ENCODE data around the gene KLLN.

The KLLN gene

DNA sequence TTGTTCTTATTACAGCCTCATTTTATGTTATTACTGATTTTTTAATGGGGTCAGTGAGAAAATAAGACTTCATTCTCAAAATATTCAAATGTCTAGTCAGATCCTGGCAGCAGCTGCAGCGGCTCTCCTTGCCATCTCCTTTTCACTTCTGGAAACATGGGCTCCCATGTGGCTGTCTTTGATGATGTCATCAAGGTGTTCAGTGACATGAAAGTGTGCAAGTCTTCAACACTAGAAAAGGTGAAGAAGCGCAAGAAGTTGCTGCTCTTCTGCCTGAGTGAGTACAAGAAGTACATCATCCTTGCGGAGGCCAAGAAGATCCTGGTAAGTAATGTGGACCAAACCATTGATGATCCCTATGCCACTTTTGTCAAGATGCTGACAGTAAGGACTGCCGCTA is 19.6 kb downstream of the KLLN start:
- Histone ChIP-seq H3K27ac (ENCODE audit: low read length) (no peak overlapping the region), H3K9me2 (replicated peaks; ENCODE audit: insufficient read depth, low read length) (no peaks in the 10 kb centered on the region), H3K4me2 (ENCODE audit: low read depth, low read length) (no peak overlapping the region), H4K20me1 (ENCODE audit: insufficient read depth, low read length) (no peaks in the 10 kb centered on the region), H3K36me3 (replicated peaks; ENCODE audit: insufficient read depth, low read length) (no peaks in the 10 kb centered on the region), H3K4me1 (ENCODE audit: low read length) (peaks cover 4% of the 10 kb centered on the region), H3K27me3 (replicated peaks; ENCODE audit: insufficient read depth, low read length) (no peaks in the 10 kb centered on the region), H3K9ac (ENCODE audit: low read length) (no peak overlapping the region), H3F3A (ENCODE audit: insufficient read depth, low read length) (no peaks in the 10 kb centered on the region), H3K4me3 (ENCODE audit: low read length) (no peak overlapping the region), H3K9me3 (replicated peaks; ENCODE audit: insufficient read depth, low read length) (no peaks in the 10 kb centered on the region), H2AFZ (ENCODE audit: low read length) (no peak overlapping the region), H3K79me2 (ENCODE audit: low read length) (no peaks in the 10 kb centered on the region)
- TF ChIP-seq EZH2phosphoT487 (IDR thresholded peaks at IDR 0.05; ENCODE audit: low read length) (no peak), EZH2 (optimal IDR thresholded peaks at IDR 0.05; ENCODE audit: low read depth, low read length) (no peak)
- TF ChIP-seq, protein P1, sequence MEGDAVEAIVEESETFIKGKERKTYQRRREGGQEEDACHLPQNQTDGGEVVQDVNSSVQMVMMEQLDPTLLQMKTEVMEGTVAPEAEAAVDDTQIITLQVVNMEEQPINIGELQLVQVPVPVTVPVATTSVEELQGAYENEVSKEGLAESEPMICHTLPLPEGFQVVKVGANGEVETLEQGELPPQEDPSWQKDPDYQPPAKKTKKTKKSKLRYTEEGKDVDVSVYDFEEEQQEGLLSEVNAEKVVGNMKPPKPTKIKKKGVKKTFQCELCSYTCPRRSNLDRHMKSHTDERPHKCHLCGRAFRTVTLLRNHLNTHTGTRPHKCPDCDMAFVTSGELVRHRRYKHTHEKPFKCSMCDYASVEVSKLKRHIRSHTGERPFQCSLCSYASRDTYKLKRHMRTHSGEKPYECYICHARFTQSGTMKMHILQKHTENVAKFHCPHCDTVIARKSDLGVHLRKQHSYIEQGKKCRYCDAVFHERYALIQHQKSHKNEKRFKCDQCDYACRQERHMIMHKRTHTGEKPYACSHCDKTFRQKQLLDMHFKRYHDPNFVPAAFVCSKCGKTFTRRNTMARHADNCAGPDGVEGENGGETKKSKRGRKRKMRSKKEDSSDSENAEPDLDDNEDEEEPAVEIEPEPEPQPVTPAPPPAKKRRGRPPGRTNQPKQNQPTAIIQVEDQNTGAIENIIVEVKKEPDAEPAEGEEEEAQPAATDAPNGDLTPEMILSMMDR (IDR thresholded peaks at IDR 0.05; ENCODE audit: low read length), result no peak
- no peak for DNase-seq

DNA sequence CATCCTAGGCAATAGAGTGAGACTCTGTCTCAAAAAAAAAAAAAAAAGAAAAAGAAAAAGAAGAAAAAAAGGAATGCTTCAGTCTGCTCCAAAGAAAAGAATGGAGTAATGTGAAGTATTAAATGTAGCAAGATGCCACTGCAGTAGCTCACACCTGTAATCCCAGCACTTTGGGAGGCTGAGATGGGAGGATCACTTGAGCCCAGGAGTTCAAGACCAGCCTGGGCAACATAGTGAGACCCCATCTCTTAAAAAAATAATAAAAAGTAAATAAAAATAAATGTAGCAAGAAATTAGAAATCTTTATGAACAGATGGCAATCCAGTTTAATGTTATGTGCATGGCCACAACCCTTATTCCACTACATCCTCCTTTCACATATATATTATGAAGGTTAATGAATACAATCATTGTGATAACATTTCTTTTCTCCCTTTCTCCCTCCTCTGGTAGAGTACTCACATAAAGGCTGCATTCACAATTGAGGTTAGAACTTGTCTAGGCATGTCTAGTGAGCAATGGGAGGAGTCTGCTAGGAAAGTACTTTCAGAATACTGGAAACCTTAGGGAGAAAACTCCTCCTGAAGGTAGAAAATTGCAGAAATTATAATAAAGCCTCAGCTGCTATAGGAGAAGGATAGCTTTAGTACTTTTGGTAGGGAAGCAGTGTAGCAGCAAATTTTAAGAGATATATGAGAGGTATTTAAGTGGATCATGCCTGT is 20.4 kb downstream of the KLLN start:
- Histone ChIP-seq H3K27me3 (replicated peaks; ENCODE audit: insufficient read depth, low read length) (no peaks in the 10 kb centered on the region), H2AFZ (ENCODE audit: low read length) (no peak overlapping the region), H3K4me3 (ENCODE audit: low read length) (no peak overlapping the region), H3F3A (ENCODE audit: insufficient read depth, low read length) (no peaks in the 10 kb centered on the region), H3K4me2 (ENCODE audit: low read depth, low read length) (no peak overlapping the region), H3K9me3 (replicated peaks; ENCODE audit: insufficient read depth, low read length) (no peaks in the 10 kb centered on the region), H3K9ac (ENCODE audit: low read length) (no peak overlapping the region), H3K27ac (ENCODE audit: low read length) (no peak overlapping the region), H4K20me1 (ENCODE audit: insufficient read depth, low read length) (no peaks in the 10 kb centered on the region), H3K79me2 (ENCODE audit: low read length) (no peaks in the 10 kb centered on the region), H3K4me1 (ENCODE audit: low read length) (peaks cover 4% of the 10 kb centered on the region), H3K36me3 (replicated peaks; ENCODE audit: insufficient read depth, low read length) (no peaks in the 10 kb centered on the region), H3K9me2 (replicated peaks; ENCODE audit: insufficient read depth, low read length) (no peaks in the 10 kb centered on the region)
- TF ChIP-seq, protein P1 (IDR thresholded peaks at IDR 0.05; ENCODE audit: low read length), result no peak
- no peak for TF ChIP-seq EZH2phosphoT487 (IDR thresholded peaks at IDR 0.05; ENCODE audit: low read length)
- no peak for TF ChIP-seq EZH2 (optimal IDR thresholded peaks at IDR 0.05; ENCODE audit: low read depth, low read length)
- no peak for DNase-seq

DNA sequence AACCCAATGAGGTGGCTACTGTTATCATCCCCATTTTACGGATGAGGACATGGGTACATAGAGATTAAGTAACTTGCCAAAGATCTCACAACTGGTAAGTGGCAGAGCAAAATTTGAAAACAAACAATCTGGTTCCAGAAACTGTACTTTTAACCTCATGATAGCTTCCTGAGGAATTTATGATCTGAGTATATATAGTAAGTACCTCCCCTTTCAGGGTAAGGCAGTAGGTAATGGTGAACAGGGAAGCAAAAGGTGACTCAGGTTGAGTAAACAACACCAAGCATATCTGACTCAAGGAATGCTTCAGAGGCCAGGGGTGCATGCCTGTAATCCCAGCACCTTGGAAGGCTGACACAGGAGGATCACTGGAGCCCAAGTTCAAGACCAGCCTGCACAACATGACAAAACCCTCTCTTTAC is 21.1 kb downstream of the KLLN start:
- TF ChIP-seq, protein P1 (IDR thresholded peaks at IDR 0.05; ENCODE audit: low read length), result no peak
- TF ChIP-seq EZH2 (optimal IDR thresholded peaks at IDR 0.05; ENCODE audit: low read depth, low read length) (no peak), EZH2phosphoT487 (IDR thresholded peaks at IDR 0.05; ENCODE audit: low read length) (no peak)
- Histone ChIP-seq H3K4me2 (ENCODE audit: low read depth, low read length) (no peak overlapping the region), H3K27me3 (replicated peaks; ENCODE audit: insufficient read depth, low read length) (no peaks in the 10 kb centered on the region), H3K9me3 (replicated peaks; ENCODE audit: insufficient read depth, low read length) (no peaks in the 10 kb centered on the region), H3K9me2 (replicated peaks; ENCODE audit: insufficient read depth, low read length) (no peaks in the 10 kb centered on the region), H3K36me3 (replicated peaks; ENCODE audit: insufficient read depth, low read length) (no peaks in the 10 kb centered on the region), H3K9ac (ENCODE audit: low read length) (no peak overlapping the region), H3K79me2 (ENCODE audit: low read length) (no peaks in the 10 kb centered on the region), H3K27ac (ENCODE audit: low read length) (no peak overlapping the region), H3K4me3 (ENCODE audit: low read length) (no peak overlapping the region), H4K20me1 (ENCODE audit: insufficient read depth, low read length) (no peaks in the 10 kb centered on the region), H3K4me1 (ENCODE audit: low read length) (peaks cover 11% of the 10 kb centered on the region), H3F3A (ENCODE audit: insufficient read depth, low read length) (no peaks in the 10 kb centered on the region), H2AFZ (ENCODE audit: low read length) (no peak overlapping the region)
- no peak for DNase-seq
